Urinary bladder (tissue), 4 donors: ENCODE data around the gene HYI. TPM values are rescaled to one million over a fixed set of nuclear protein-coding genes. Genes with fewer than 3 reads are reported as not detected.

Experiments
- DNase-seq: peaks from one replicate; pipeline ENCODE4 v3.0.0-alpha.2; 2015; ENCODE audit errors: extremely low spot score
- H3K27ac ChIP-seq: one replicate; pipeline ENCODE4 v1.5.1; 2013; ENCODE audit warnings: low read depth, mild to moderate bottlenecking, moderate library complexity
- H3K36me3 ChIP-seq: one replicate; pipeline ENCODE4 v1.6.1; 2013; ENCODE audit warnings: mild to moderate bottlenecking, moderate library complexity; ENCODE audit not compliant: insufficient read depth
- H3K4me1 ChIP-seq: one replicate; pipeline ENCODE4 v1.6.1; 2013; ENCODE audit warnings: mild to moderate bottlenecking, moderate library complexity; ENCODE audit not compliant: insufficient read depth
- H3K4me3 ChIP-seq: one replicate; pipeline ENCODE4 v1.5.1; 2013; ENCODE audit warnings: low read depth, low read length
- WGBS: extraction: QIAGEN DNeasy Blood & Tissue Kit; methylation state at CpG from one replicate; pipeline ENCODE4 v1.1.7; 2013; 5-methylcytosine and 5-hydroxymethylcytosine counted together
- polyA plus RNA-seq: library from polyadenylated mRNA; stranded (reverse); fragments of 200-250 nt; gene quantifications from one replicate; pipeline ENCODE4 v1.2.3, GENCODE V29; 2013
- total RNA-seq: library from RNA; depleted of rRNA; stranded (reverse); fragments of >200 nt; gene quantifications from one replicate; pipeline ENCODE4 v1.2.3, GENCODE V29; 2014
- donor health status: healthy with polysubstance abuse.
- donor health status: healthy.

HYI gene
- total and polyA plus RNA-seq, 2 donors, result 27.8 to 49.3 TPM

DNA sequence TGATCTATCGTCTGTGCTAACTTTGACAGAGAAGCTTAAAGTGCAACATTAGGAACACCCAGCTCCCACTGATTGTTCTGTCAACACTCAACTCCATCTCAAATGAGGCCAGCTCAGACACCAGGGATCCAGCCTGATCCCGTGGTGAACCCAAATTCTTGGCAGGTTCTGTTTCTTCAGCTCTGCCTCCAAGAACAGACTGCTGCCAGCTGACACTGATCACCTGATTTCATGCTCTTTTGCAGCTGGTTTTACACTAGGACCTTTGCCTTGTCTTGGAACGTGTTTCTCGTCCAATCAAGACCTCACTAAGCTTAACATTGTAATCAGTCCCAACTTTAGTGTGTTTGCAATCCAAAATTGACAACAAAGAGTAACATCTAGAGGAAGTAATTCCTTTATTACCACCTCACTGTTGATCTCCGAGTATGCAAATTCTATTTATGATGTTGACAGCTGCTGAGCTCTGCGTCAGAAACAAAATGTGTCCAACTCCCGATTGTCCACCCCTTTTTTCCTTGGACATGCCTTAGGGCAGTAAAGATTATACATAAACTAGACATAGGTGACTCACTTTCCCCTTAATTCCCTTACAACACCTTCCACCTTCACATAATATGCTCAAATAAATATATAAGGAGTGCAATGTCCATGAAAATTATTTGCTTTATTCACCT, 1.6 kb upstream of the HYI start:
- no peak for DNase-seq
- peaks cover 7% of the 10 kb centered on the region for H3K36me3 ChIP-seq
- H3K4me3 ChIP-seq, result no peak overlapping the region
- 81% methylated on average over 7 of the region's 7 CpGs for WGBS
- no peak overlapping the region for H3K27ac ChIP-seq
- H3K4me1 ChIP-seq, result no peaks in the 10 kb centered on the region

GRCh38 chr1:43454270-43455011, 710 bp upstream of the HYI start:
- peak; percentile 75 for DNase-seq
- 9% methylated on average over 19 of the region's 19 CpGs for WGBS
- H3K36me3 ChIP-seq, result peaks cover 7% of the 10 kb centered on the region

DNA sequence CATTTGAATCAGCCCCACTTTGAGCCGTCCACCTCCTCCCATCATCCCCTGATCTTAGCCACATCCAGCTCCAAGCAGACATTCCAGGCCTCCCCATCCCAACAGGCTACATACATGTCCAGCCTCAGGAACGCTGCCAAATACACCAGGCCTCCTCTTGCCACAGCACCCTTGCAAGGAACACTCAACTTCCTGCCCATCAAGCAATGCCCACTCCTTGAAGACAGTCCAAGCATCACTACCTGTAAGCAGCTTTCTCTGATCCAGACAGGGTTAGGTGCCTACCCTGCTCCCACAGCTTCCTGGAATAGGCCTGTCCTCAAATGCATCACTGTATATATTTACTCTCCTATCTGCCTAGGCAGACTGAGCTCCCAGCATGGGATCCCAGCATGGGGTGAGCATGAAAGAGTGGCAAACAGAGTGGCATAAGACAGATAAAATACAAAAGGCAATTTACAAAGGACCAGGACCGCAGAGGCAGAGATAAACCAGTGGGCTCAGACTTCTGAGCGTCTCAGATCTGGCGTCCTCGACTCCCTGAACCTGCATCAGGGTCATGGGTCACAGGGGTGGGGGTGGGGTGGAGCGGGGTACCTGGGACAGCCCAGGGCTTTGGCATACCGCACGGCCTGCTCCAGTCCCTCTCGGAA, 816 bp downstream of the HYI start:
- DNase-seq, result no peak
- H3K4me3 ChIP-seq, result peak overlapping the region; percentile 75
- WGBS, result 13% methylated on average over 10 of the region's 10 CpGs
- peak overlapping the region; percentile 95 for H3K27ac ChIP-seq
- no peaks in the 10 kb centered on the region for H3K4me1 ChIP-seq
- H3K36me3 ChIP-seq, result peaks cover 7% of the 10 kb centered on the region

More at GRCh38 chr1:43454270-43455011, 710 bp upstream of the HYI start:
- Histone ChIP-seq H3K4me1 (no peaks in the 10 kb centered on the region), H3K27ac (no peak overlapping the region), H3K4me3 (peak overlapping the region; percentile 75)

DNA sequence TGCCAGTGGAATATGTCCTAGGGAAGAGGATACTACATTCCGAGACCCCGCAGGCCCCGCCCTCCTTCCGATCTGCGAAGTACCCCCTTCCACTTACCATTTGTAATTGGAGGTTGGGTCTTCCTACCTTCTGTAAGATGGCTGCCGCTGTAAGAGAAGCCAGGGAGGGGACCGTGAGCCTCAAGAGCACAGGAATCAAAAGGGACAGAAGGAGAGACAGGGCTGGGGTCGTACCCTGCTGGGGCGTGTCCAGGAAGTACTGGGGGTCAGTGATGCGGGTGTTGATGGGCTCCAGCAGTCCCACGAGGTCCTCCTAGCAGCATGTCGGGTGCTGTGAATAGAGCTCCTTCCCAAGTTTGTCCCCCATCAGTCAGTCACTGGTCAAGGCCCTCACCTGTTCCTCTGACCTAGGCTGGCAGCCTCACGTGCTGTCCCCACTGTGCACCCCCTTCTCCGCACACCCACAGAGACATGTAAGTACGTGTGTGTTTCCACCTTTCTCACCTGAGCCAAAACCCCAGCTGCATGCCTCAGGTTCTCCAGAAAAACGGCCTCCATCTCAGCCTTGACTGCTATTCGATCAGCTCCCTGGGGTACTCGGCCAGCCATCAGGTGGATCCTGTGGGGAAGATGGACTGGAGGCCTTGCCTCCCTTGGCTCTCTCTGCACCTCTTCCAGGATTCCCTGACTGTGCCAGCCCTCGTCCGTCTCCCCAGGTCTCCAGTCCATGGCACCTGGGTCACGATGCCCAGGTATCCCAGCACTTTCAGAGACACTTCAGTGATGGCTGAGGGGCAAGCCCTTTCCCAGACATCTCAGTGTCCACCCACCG, 1.8 kb downstream of the HYI start:
- Histone ChIP-seq H3K4me3 (no peak overlapping the region), H3K36me3 (peaks cover 7% of the 10 kb centered on the region), H3K27ac (no peak overlapping the region), H3K4me1 (no peaks in the 10 kb centered on the region)
- WGBS, result 87% methylated on average over 22 of the region's 22 CpGs
- no peak for DNase-seq

GRCh38 chr1:43451157-43451591, 2.6 kb downstream of the HYI start:
- Histone ChIP-seq H3K36me3 (peaks cover 7% of the 10 kb centered on the region), H3K4me1 (no peaks in the 10 kb centered on the region), H3K4me3 (no peak overlapping the region), H3K27ac (no peak overlapping the region)
- WGBS, result 70% methylated on average over 12 of the region's 12 CpGs
- DNase-seq, result no peak

DNA sequence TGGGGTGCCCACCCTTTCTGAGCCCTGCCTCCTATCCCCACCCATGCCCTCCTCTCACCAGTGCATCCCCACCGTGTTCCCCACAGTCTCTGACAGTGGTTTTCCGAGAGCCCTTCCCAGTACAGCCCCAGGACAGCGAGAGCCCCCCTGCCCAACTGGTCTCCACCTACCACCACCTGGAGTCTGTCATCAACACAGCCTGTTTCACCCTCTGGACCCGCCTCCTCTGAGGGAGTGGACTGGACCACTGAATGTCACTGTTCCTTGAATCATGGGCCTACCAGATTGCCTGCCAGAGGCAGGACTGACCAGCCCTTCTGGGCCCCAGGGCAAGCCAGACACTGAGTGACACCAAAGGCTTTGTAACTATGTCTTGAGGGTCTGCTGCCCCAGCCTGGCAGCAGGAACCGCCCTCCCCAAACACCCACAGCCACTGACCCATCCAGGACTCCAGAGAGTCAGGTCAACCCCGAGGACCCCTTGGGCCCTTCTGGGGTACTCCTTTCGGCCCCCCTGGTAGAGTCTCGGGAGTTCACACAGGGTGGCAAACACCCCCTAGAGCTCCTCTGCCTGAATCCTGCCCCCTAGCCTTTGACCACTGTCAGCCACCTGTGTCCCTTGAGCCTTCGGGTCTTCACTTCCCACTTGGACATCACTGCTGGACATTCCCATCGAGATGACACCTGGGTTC, 3.3 kb downstream of the HYI start:
- WGBS, result 76% methylated on average over 10 of the region's 10 CpGs
- Histone ChIP-seq H3K27ac (no peak overlapping the region), H3K4me3 (no peak overlapping the region), H3K4me1 (no peaks in the 10 kb centered on the region), H3K36me3 (peaks cover 7% of the 10 kb centered on the region)
- no peak for DNase-seq

- Histone ChIP-seq H3K36me3 (peaks cover 7% of the 10 kb centered on the region), H3K4me1 (no peaks in the 10 kb centered on the region), H3K27ac (no peak overlapping the region), H3K4me3 (no peak overlapping the region)
- 85% methylated on average over 5 of the region's 5 CpGs for WGBS
- no peak for DNase-seq
Measured at GRCh38 chr1:43449708-43450069, 4.0 kb downstream of the HYI start.

- DNase-seq, result no peak
- 84% methylated on average over 11 of the region's 11 CpGs for WGBS
Measured at GRCh38 chr1:43448955-43449707, 4.6 kb downstream of the HYI start.

DNA sequence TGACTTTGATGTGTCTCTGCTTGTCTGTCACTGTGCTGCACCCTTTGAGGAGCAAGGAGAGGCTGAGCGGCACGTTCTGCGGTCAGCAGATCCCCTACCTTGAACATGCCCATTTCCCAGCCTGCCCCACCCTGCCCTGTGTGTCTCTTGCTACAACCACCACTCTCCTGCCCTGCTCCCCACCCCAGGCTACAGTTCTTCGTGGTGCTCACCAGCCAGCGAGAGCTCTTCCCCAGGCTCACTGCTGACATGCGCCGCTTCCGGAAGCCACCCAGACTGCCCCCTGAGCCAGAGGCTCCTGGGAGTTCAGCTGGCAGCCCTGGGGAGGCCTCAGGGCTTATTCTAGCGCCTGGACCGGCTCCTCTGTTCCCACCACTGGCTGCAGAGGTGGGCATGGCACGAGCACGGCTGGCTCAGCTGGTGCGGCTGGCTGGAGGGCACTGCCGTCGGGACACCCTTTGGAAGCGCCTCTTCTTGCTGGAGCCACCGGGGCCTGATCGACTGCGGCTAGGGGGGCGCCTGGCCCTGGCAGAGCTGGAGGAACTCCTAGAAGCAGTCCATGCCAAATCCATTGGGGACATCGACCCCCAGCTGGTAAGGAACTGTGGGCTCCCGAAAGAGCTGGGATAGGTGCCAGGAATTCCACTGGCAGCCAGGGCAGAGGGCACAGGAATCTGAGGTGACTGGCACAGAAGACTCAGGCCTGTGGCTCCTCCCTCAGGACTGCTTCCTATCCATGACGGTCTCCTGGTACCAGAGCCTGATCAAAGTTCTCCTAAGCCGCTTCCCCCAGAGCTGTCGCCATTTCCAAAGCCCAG, 5.6 kb downstream of the HYI start:
- WGBS, result 87% methylated on average over 25 of the region's 25 CpGs
- H3K4me1 ChIP-seq, result no peaks in the 10 kb centered on the region
- H3K27ac ChIP-seq, result no peak overlapping the region
- H3K4me3 ChIP-seq, result no peak overlapping the region
- peaks cover 7% of the 10 kb centered on the region for H3K36me3 ChIP-seq
- no peak for DNase-seq

More at GRCh38 chr1:43448955-43449707, 4.6 kb downstream of the HYI start:
- Histone ChIP-seq H3K36me3 (peaks cover 7% of the 10 kb centered on the region), H3K4me3 (no peak overlapping the region), H3K27ac (no peak overlapping the region), H3K4me1 (no peaks in the 10 kb centered on the region)

- Histone ChIP-seq H3K36me3 (peaks cover 5% of the 10 kb centered on the region), H3K4me1 (no peaks in the 10 kb centered on the region), H3K4me3 (no peak overlapping the region), H3K27ac (no peak overlapping the region)
- DNase-seq, result no peak
- WGBS, result 93% methylated on average over 19 of the region's 19 CpGs
Measured at GRCh38 chr1:43446881-43447835, 6.6 kb downstream of the HYI start.

DNA sequence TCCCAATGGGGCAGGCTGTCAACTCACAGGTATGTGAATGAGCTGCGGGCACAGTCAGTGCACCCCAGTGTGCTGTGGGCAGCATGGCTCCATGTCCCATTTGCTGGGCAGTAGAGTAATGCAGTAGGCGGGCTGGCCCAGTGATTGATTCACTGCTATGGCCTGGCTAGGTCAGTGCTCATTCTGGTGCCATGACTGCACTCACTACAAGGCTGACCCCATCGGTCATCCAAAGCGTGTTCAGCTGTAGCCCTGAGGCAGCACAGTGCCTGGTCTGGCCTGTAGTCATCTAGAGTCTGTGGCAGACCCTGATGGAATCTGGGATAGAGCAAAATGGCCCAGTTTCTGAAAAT, 7.4 kb downstream of the HYI start:
- Histone ChIP-seq H3K36me3 (peaks cover 4% of the 10 kb centered on the region), H3K27ac (no peak overlapping the region), H3K4me3 (no peak overlapping the region), H3K4me1 (no peaks in the 10 kb centered on the region)
- DNase-seq, result no peak
- WGBS, result 95% methylated on average over 4 of the region's 4 CpGs
